ENCODE data around the gene ASXL1.
"Not testable (repeated sequence)": the region's sequence is repeated elsewhere in the genome, so short reads cannot be mapped to it uniquely, and the experiment has no call there.

Gene ASXL1

GRCh38 chr20:32337937-32338661 lies 20.0 kb upstream of the ASXL1 start:
- no peak for DNase-seq

DNA sequence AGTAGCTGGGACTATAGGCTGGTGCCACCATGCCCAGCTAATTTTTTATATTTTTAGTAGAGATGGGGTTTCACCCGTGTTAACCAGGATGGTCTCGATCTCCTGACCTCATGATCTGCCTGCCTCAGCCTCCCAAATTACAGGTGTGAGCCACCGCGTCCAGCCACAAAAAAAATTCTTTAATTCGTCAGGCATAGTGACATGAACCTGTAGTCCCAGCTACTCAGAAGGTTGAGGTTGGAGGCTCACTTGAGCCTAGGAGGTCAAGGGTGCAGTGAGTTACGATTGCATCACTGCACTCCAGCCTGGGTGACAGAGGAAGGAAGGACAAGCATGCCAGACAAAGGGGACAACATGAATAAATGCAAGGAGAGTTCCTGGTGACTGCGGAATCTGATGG lies 19.5 kb upstream of the ASXL1 start:
- DNase-seq, result peak; percentile 50 to 52

GRCh38 chr20:32339116-32339515 lies 19.0 kb upstream of the ASXL1 start:
- DNase-seq, result no peak

DNA sequence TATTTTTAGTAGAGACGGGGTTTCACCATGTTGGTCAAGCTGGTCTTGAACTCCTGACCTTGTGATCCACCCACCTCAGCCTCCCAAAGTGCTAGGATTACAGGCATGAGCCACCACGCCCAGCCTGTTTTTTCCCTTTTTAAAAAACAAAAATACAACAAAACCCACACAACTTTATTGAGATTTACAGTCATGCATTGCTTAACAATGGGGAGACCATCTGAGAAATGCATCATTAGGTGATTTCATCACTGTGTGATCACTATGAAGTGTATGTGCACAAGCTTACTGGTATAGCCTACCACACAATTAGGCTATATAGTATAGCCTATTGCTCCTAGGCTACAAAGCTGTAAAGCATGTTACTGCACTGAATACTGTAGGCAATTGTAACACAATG lies 17.1 kb upstream of the ASXL1 start:
- peak; percentile 89 to 93 for DNase-seq

DNA sequence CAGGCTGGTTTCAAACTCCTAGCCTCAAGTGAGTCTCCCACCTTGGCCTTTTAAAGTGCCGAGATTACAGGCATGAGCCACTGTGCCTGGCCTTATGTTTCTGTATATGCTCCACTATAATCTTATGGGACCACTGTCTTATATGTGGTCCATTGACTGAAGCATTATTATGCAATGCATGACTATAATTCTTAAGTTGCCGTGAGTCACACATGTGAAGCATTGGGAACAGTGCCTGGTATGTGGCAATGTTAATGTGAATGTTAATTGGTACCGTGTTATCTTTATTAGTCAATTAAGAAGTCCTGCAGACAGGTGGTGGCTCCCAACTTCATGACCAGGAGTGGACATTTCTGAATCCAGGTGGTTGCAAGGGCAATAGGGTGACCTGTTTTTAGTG lies 14.7 kb upstream of the ASXL1 start:
- peak; percentile 23 to 38 for DNase-seq

- DNase-seq, result no peak
Observed at GRCh38 chr20:32344835-32345506, 13.2 kb upstream of the ASXL1 start.

- DNase-seq, result no peak
Observed at GRCh38 chr20:32348207-32348606, 9.9 kb upstream of the ASXL1 start.

DNA sequence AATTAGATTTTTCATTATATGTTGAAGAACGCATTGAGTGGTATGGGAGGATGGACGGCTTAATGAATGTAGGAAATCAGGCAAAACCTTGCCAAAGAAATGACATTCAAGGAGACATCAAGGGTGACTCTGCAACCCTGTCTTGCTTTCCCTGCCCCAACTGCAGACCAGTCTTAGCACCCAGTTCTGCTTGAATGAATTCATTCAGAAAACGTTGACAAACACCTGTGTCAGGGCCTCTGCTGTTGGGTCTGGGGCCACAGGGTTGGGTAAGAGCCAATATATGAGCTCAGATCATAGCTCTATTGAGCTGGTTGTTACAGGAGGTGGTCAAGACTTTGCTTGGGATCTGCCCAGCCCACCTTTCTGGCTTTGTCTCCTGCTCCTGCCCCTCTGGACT lies 7.7 kb upstream of the ASXL1 start:
- no peak for DNase-seq

DNA sequence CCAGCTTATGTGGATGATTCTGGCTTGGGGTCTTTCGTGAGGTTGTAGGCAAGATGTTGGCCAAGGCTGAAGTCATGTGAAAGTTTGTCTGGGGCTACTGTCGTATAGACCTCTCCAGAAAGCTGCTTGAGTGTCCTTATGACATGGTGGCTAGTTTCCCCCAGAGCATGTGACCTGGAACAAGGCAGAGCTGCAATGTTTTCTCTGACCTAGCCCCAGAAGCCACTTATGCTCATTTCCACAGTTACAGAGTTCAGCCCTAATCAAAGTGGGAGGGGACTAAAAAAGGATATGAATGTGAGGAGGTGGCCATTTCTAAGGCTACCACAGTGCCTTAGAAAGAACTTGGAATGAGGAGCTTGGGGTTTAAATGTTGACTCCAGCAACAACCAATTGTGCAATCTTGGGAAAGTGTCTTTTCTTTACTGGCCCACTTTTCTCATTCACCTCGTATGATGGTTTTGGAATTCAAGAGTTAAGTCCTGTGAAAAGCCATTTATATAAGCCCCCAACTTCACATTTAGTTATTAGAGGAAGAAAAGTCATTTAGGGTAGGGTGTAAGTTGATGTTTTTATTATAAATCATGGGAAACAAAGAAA lies 5.9 kb upstream of the ASXL1 start:
- DNase-seq, result peak; percentile 55 to 68

DNA sequence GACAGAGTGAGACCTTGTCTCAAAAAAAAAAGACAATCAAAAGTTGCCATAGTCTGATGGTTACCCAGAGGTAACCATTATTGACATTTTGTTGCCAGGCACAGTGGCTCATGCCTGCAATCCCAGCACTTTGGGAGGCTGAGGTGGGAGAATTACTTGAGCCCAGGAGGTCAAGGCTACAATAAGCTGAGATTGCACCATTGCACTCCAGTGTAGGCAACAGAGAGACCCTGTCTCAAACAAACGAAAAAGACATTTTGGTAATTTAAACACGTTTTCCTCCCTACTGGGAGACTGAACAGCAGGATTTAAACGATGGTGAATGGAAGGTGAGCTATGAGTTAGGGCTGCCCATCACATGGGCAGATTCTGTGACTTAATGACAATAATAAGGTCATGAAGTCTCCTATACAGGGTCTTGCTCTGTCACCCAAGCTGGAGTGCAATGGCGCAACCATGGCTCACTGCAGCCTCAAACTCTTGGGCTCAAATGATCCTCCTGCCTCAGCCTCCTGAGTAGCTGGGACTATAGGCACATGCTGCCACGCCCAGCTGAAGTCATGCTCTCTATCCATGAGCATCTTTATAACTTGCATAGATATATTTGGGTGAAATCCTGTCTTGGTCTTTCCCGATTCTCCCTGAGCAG lies 4.2 kb upstream of the ASXL1 start:
- DNase-seq, result no peak

DNA sequence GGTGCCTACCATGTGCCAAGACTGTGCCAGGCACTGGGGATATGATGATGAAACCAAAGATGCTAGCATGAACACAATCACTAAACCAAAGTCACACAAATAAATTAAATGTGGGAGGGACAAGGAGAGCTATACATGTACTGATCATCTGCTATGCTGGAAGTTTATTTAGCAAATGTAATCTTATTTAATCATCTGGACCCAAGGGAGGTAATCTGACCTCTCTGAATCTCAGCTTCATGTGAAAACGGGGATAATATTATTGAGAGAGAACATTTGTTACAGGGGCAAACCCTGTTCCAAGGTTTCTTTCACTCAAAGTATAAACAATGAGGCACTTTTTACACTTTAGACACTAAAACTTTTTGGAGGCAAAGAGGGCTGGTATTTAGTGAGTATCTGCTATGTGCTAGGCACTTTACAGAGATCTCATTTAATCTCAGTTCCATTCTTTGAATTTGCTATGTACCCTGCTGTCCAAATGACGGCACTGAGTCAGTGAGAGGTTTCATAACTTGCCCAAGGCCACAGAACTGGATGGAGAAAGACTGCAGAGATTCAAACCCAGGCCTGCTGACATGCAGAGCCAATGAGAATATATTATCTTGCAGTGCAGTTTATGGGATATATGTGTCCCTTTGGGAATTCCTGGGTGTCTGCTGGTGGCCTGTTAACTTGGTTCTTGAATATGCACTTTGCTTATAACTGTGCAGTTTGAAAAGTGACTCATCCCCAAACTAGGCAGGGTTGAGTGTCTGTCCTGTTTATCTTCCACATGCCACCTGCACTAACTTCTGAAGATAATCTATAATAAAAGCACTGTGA lies 3.3 kb upstream of the ASXL1 start:
- peak in 1 of 2 donors; percentile 10 for DNase-seq

GRCh38 chr20:32355417-32355841 lies 2.7 kb upstream of the ASXL1 start:
- no peak for DNase-seq

DNA sequence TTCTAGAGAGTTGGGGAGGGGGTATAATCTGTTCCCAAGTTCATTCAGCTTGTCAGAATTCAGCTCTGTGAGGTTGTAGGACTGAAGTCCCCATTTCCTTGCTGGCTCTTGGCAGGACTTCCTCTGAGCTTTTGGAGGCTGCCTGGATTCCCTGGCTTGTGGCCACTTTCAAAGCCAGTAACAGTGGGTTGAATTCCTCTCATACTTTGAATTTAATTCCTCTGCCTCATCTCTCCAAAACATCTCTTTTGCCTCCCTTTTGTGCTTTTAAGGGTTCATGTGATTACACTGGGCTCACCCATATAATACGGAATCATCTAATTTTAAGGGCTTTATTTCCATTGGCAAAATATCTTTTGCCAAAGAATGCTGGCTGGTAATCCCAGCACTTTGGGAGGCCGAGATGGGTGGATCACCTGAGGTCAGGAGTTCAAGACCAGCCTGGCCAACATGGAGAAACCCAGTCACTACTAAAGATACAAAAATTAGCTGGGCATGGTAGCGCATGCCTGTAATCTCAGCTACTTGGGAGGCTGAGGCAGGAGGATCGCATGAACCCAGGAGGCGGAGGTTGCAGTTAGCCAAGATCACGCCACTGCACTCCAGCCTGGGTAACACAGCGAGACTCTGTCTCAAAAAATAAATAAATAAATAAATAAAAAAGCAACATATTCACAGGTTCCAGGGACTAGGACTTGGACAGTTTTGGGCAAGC lies 2.1 kb upstream of the ASXL1 start:
- DNase-seq, result not testable (repeated sequence)

- peak; percentile 10 to 53 for DNase-seq
Observed at GRCh38 chr20:32356622-32357374, 1.3 kb upstream of the ASXL1 start.

- peak; percentile 11 to 24 for DNase-seq
Observed at GRCh38 chr20:32357375-32357868, 709 bp upstream of the ASXL1 start.

DNA sequence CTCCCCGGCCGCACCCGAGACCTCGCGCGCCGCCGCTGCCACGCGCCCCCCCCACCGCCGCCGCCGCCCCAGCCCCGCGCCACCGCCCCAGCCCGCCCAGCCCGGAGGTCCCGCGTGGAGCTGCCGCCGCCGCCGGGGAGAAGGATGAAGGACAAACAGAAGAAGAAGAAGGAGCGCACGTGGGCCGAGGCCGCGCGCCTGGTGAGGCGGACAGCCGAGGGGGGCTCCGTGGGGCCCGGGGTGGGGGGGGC lies 426 bp downstream of the ASXL1 start:
- DNase-seq, result no peak

DNA sequence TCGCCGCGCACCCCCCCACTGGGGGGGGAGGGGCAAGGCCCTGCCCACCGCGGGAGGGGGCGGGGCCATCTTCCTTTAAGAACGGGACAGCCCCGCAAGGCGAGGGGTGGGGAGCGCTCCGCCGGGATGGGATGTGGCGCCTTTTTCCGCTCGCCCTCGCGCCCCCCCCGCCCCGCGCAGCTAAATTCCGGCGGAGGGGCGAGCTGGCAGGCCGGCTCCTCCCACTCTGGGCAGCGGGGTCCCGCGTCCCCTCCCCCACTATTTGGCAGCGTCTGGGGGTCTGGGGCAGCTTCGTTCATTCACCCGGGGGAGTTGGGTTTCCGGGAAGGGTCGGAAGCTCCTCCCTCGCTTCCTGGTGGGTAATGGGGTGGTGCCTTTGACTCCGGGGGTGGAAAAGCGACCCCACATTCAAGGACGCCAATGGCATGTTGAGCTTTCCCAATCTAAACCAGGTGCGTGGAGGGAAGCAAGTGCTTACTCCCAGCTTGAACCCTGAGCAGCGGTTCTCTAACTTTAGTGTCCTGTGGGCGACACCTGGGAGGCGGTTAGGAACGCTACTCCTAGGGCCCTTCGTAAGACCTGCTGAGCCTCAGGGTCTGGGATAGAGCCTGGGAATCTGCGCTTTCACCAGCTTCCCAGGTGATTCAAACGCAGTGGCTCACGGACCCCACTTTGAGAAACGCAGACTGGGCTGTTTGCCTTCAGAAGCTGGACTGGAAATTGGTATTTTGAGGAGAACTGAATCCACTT lies 927 bp downstream of the ASXL1 start:
- peak; percentile 32 to 58 for DNase-seq

- no peak for DNase-seq
Observed at GRCh38 chr20:32359633-32360332, 1.7 kb downstream of the ASXL1 start.

- no peak for DNase-seq
Observed at GRCh38 chr20:32360333-32360634, 2.2 kb downstream of the ASXL1 start.

DNA sequence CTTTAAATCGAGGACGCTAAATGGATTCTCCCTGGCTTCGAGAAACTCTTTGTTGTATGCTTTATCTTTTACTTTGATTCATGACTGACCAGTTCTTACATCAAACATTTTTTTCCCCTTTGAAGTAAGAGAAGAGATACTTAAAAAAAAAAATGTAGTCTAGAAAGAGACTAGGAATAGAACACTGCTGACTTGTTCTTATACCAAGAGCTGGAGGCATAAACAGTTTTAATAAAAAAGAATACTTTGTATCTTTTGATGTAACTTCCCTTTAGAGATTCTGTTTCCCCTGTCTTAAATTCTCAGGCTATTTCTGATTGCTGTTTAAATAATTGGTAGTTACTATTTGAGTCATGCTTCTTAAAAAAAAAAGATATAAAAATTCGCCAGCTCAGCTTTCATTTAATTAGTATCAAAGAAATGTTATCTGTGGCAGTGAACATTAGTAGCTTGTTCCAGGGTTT lies 4.8 kb downstream of the ASXL1 start:
- no peak for DNase-seq
